SK-N-SH treated with all-trans-retinoic acid at 6 μM for 48 hours (cell line): ENCODE measurements around the gene OR52W1.

Source experiments
- ATAC-seq: fragments of 200-7000 bp; cut with Tn5 transposase; 3 replicates; pipeline ENCODE4 v1.9.1; 2020; ENCODE audit warnings: mild to moderate bottlenecking, moderate library complexity
- ARNTL ChIP-seq: fragments of 450-650 bp; formaldehyde crosslinking; IDR thresholded peaks from 2 replicates; pipeline ENCODE4 v1.5.0; 2020; ENCODE audit warnings: low read depth, mild to moderate bottlenecking, moderate library complexity, borderline replicate concordance
- CSRNP3 ChIP-seq: fragments of 250-450 bp; sonication (Bioruptor Pico); IDR thresholded peaks from 2 replicates; pipeline ENCODE4 v1.5.1; 2021; ENCODE audit warnings: mild to moderate bottlenecking, moderate library complexity
- GLIS3 ChIP-seq: fragments of 250-450 bp; sonication (Bioruptor Pico); IDR thresholded peaks from 2 replicates; pipeline ENCODE4 v1.5.0; 2020; ENCODE audit warnings: mild to moderate bottlenecking, moderate library complexity
- ISL1 ChIP-seq: fragments of 250-450 bp; sonication (Bioruptor Pico); IDR thresholded peaks from 2 replicates; pipeline ENCODE4 v2.1.2; 2022; ENCODE audit warnings: mild to moderate bottlenecking, moderate library complexity
- OSR1 ChIP-seq: fragments of 250-450 bp; sonication (Bioruptor Pico); IDR thresholded peaks from 2 replicates; pipeline ENCODE4 v1.8.0; 2022; ENCODE audit warnings: moderate library complexity, mild to moderate bottlenecking, inconsistent platforms
- PPARA ChIP-seq: fragments of 250-450 bp; sonication (Bioruptor Pico); IDR thresholded peaks from 2 replicates; pipeline ENCODE4 v1.5.0; 2020; ENCODE audit warnings: mild to moderate bottlenecking, borderline replicate concordance
- RARB ChIP-seq: fragments of 250-450 bp; sonication (Bioruptor Pico); IDR thresholded peaks from 2 replicates; pipeline ENCODE4 v1.8.0; 2021; ENCODE audit warnings: mild to moderate bottlenecking, moderate library complexity
- SNAI2 ChIP-seq: fragments of 250-450 bp; sonication (Bioruptor Pico); IDR thresholded peaks from 2 replicates; pipeline ENCODE4 v1.5.0; 2020; ENCODE audit warnings: mild to moderate bottlenecking, moderate library complexity
- TCF4 ChIP-seq: fragments of 250-450 bp; sonication (Bioruptor Pico); IDR thresholded peaks from 2 replicates; pipeline ENCODE4 v1.8.0; 2021; ENCODE audit warnings: mild to moderate bottlenecking, moderate library complexity, borderline replicate concordance
- TOX ChIP-seq: fragments of 250-450 bp; sonication (Bioruptor Pico); IDR thresholded peaks from 2 replicates; pipeline ENCODE4 v1.8.0; 2021; ENCODE audit warnings: mild to moderate bottlenecking, moderate library complexity, borderline replicate concordance
- TSHZ2 ChIP-seq: fragments of 250-450 bp; sonication (Bioruptor Pico); IDR thresholded peaks from 2 replicates; pipeline ENCODE4 v1.5.0; 2020; ENCODE audit warnings: mild to moderate bottlenecking, moderate library complexity
- ZFP3 ChIP-seq: fragments of 250-450 bp; sonication (Bioruptor Pico); IDR thresholded peaks from 2 replicates; pipeline ENCODE4 v1.5.0; 2020; ENCODE audit warnings: mild to moderate bottlenecking, moderate library complexity
- ZFP30 ChIP-seq: fragments of 450-650 bp; formaldehyde crosslinking; IDR thresholded peaks from 2 replicates; pipeline ENCODE4 v1.5.0; 2022; ENCODE audit warnings: mild to moderate bottlenecking, moderate library complexity
- ZNF565 ChIP-seq: fragments of 450-650 bp; formaldehyde crosslinking; conservative IDR thresholded peaks from 2 replicates; pipeline ENCODE4 v1.5.0; 2020; ENCODE audit warnings: low read depth, mild to moderate bottlenecking, moderate library complexity
- ZNF70 ChIP-seq: fragments of 450-650 bp; formaldehyde crosslinking; IDR thresholded peaks from 2 replicates; pipeline ENCODE4 v1.5.0; 2020; ENCODE audit warnings: mild to moderate bottlenecking, moderate library complexity
- ZNF8 ChIP-seq: fragments of 450-650 bp; formaldehyde crosslinking; IDR thresholded peaks from 2 replicates; pipeline ENCODE4 v1.5.0; 2020; ENCODE audit warnings: mild to moderate bottlenecking, moderate library complexity
- TF ChIP-seq, protein P1 (sequence below): fragments of 250-450 bp; sonication (Bioruptor Pico); IDR thresholded peaks from 2 replicates; pipeline ENCODE4 v1.8.0; 2021; ENCODE audit warnings: low read depth, mild to moderate bottlenecking, moderate library complexity, borderline replicate concordance
- TF ChIP-seq, protein P2 (sequence below): fragments of 250-450 bp; sonication (Bioruptor Pico); IDR thresholded peaks from 2 replicates; pipeline ENCODE4 v1.8.0; 2020; ENCODE audit warnings: mild to moderate bottlenecking, moderate library complexity, borderline replicate concordance

The OR52W1 gene

DNA sequence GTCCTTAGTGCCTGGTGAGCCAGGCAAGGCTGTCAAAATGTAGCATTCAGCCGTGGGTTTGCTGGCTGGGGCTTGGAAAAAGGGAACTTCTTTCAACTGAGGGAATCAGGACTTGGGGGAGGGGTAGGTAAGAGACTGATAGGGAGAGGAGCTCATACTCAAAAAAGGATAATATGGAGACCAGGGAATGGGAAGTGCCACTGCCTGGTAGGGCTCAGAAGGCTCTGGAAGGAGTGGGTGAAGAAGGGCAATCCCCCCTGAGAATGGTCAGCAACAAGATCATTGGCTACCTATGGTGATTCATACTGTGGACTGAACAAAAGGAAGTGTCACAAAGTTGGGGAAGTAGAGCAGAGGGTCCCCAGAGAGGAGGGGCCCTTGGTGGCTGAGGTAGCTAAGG is 41.8 kb downstream of the OR52W1 start:
- ATAC-seq, result no peak
- TF ChIP-seq SNAI2 (CRISPR knock-in tag), result no peak
- TF ChIP-seq TSHZ2 (CRISPR knock-in tag), result no peak
- TF ChIP-seq GLIS3 (CRISPR knock-in tag), result no peak
- TF ChIP-seq ZNF8 (CRISPR knock-in tag), result no peak
- no peak for TF ChIP-seq CSRNP3

GRCh38 chr11:6241316-6241715 is 42.3 kb downstream of the OR52W1 start:
- no peak for ATAC-seq
- TF ChIP-seq TSHZ2 (CRISPR knock-in tag), result no peak
- no peak for TF ChIP-seq RARB (CRISPR knock-in tag)
- TF ChIP-seq ISL1, result no peak
- TF ChIP-seq PPARA (CRISPR knock-in tag), result no peak
- TF ChIP-seq, protein P1, sequence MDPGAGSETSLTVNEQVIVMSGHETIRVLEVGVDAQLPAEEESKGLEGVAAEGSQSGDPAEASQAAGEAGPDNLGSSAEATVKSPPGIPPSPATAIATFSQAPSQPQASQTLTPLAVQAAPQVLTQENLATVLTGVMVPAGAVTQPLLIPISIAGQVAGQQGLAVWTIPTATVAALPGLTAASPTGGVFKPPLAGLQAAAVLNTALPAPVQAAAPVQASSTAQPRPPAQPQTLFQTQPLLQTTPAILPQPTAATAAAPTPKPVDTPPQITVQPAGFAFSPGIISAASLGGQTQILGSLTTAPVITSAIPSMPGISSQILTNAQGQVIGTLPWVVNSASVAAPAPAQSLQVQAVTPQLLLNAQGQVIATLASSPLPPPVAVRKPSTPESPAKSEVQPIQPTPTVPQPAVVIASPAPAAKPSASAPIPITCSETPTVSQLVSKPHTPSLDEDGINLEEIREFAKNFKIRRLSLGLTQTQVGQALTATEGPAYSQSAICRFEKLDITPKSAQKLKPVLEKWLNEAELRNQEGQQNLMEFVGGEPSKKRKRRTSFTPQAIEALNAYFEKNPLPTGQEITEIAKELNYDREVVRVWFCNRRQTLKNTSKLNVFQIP (CRISPR knock-in tag), result no peak
- no peak for TF ChIP-seq CSRNP3
- no peak for TF ChIP-seq ZFP3 (CRISPR knock-in tag)
- TF ChIP-seq TCF4 (CRISPR knock-in tag), result no peak
- TF ChIP-seq ARNTL (CRISPR knock-in tag), result no peak
- no peak for TF ChIP-seq ZNF565 (CRISPR knock-in tag)
- no peak for TF ChIP-seq TOX (CRISPR knock-in tag)
- TF ChIP-seq, protein P2, sequence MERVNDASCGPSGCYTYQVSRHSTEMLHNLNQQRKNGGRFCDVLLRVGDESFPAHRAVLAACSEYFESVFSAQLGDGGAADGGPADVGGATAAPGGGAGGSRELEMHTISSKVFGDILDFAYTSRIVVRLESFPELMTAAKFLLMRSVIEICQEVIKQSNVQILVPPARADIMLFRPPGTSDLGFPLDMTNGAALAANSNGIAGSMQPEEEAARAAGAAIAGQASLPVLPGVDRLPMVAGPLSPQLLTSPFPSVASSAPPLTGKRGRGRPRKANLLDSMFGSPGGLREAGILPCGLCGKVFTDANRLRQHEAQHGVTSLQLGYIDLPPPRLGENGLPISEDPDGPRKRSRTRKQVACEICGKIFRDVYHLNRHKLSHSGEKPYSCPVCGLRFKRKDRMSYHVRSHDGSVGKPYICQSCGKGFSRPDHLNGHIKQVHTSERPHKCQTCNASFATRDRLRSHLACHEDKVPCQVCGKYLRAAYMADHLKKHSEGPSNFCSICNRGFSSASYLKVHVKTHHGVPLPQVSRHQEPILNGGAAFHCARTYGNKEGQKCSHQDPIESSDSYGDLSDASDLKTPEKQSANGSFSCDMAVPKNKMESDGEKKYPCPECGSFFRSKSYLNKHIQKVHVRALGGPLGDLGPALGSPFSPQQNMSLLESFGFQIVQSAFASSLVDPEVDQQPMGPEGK (CRISPR knock-in tag), result no peak
- TF ChIP-seq GLIS3 (CRISPR knock-in tag), result no peak
- TF ChIP-seq ZFP30 (CRISPR knock-in tag), result no peak
- no peak for TF ChIP-seq OSR1 (CRISPR knock-in tag)
- TF ChIP-seq ZNF70 (CRISPR knock-in tag), result no peak
- TF ChIP-seq ZNF8 (CRISPR knock-in tag), result no peak
